Endothelial cell of umbilical vein (primary cell): ENCODE data around the gene SOHLH2. TPM values are rescaled to one million over a fixed set of nuclear protein-coding genes. Genes with fewer than 3 reads are reported as not detected.

Experiments used
- BruUV-seq: library from RNA; stranded (reverse); fragments of 400-500 nt; replicated peaks from 2 replicates; lab custom pipeline; 2021; lab: Mats Ljungman, UMichigan
- CTCF ChIA-PET: fragments of 300-600, 350-600 bp; sonication (Branson Sonifier 250); formaldehyde crosslinking; loops from one replicate; lab custom pipeline; 2021; ENCODE audit warnings: antibody characterized with exemption, inconsistent platforms; lab: Charles Lee
- POLR2A ChIA-PET: fragments of 300-600, 350-600 bp; sonication (Branson Sonifier 250); formaldehyde crosslinking; loops from one replicate; lab custom pipeline; 2021; ENCODE audit warnings: antibody characterized with exemption, inconsistent platforms; lab: Charles Lee
- DNase-seq: peaks from one replicate; pipeline ENCODE4 v3.0.0-alpha.2; 2011; ENCODE audit warnings: low read depth, low spot score
- FAIRE-seq: peaks from 2 replicates; lab custom pipeline; 2011; peaks lifted over from hg19 to GRCh38; lab: Jason Lieb, UNC
- H2AFZ ChIP-seq: 2 replicates; pipeline ENCODE4 v1.6.0; 2012; ENCODE audit warnings: low read depth, low read length, control low read depth, inconsistent platforms
- H3K27ac ChIP-seq: 2 replicates; pipeline ENCODE4 v1.5.1; 2011; ENCODE audit warnings: low read depth, mild to moderate bottlenecking, control low read depth, low read length, moderate library complexity; ENCODE audit not compliant: insufficient read depth
- H3K27me3 ChIP-seq, 2 experiments: 2 replicates each; pipeline versions ENCODE4 v1.6.0 to v1.6.1; 2011; ENCODE audit warnings: low read length in 2 of 2, mixed read lengths in 1 of 2; ENCODE audit not compliant: control insufficient read depth in 2 of 2, insufficient read depth in 2 of 2
- H3K36me3 ChIP-seq, 2 experiments: 2 replicates in 1 of 2; 3 replicates in 1 of 2; pipeline ENCODE4 v1.5.1; 2011; ENCODE audit warnings: low read length in 2 of 2, mild to moderate bottlenecking in 1 of 2, moderate library complexity in 1 of 2; ENCODE audit not compliant: control insufficient read depth in 2 of 2, insufficient read depth in 2 of 2; ENCODE audit errors: extremely low read depth in 1 of 2
- H3K4me1 ChIP-seq: 3 replicates; pipeline ENCODE4 v1.5.1; 2011; ENCODE audit warnings: mild to moderate bottlenecking, low read length; ENCODE audit not compliant: control insufficient read depth, insufficient read depth; ENCODE audit errors: extremely low read depth
- H3K4me2 ChIP-seq: 2 replicates; pipeline ENCODE4 v1.6.1; 2011; ENCODE audit warnings: low read length, control low read depth, mixed read lengths; ENCODE audit not compliant: insufficient read depth
- H3K4me3 ChIP-seq, 3 experiments: fragments of 200-600 bp in 1 of 3; sonication (generic), shearing (Covaris generic) in 1 of 3; replicated peaks in 1 of 3; 2 replicates each; pipeline ENCODE4 v1.5.1; 2011 to 2016; ENCODE audit warnings: control low read depth in 3 of 3, low read length in 3 of 3, mild to moderate bottlenecking in 2 of 3, inconsistent platforms in 1 of 3, low read depth in 1 of 3, moderate library complexity in 1 of 3; ENCODE audit not compliant: insufficient read depth in 1 of 3
- H3K79me2 ChIP-seq: 2 replicates; pipeline ENCODE4 v1.6.0; 2012; ENCODE audit warnings: low read length, inconsistent platforms; ENCODE audit not compliant: control insufficient read depth, insufficient read depth
- H3K9ac ChIP-seq: replicated peaks from 2 replicates; pipeline ENCODE3; 2011; ENCODE audit warnings: low read length, control low read depth; ENCODE audit not compliant: insufficient read depth; ENCODE audit errors: extremely low read depth
- H3K9me1 ChIP-seq: replicated peaks from 3 replicates; pipeline ENCODE4 v1.6.0; 2011; ENCODE audit warnings: mild to moderate bottlenecking, low read length; ENCODE audit not compliant: control insufficient read depth, insufficient read depth; ENCODE audit errors: extremely low read depth
- H3K9me3 ChIP-seq: replicated peaks from 2 replicates; pipeline ENCODE4 v1.5.1; 2012; ENCODE audit warnings: low read length, inconsistent platforms; ENCODE audit not compliant: control insufficient read depth, insufficient read depth
- H4K20me1 ChIP-seq: replicated peaks from 2 replicates; pipeline ENCODE3; 2011; ENCODE audit warnings: mild to moderate bottlenecking, low read length; ENCODE audit not compliant: control insufficient read depth, insufficient read depth; ENCODE audit errors: extremely low read depth
- CTCF ChIP-seq, 2 donors: IDR thresholded peaks; 1 replicate in 1 of 2; 2 replicates in 1 of 2; pipeline ENCODE4 v1.5.1; 2011; ENCODE audit warnings: low read length in 2 of 2, mild to moderate bottlenecking in 2 of 2, moderate library complexity in 2 of 2, control low read depth in 1 of 2, inconsistent platforms in 1 of 2, low read depth in 1 of 2; ENCODE audit not compliant: insufficient read depth in 1 of 2; ENCODE audit errors: extremely low read depth in 1 of 2
- EZH2 ChIP-seq: IDR thresholded peaks from 2 replicates; pipeline ENCODE4 v1.6.1; 2012; ENCODE audit warnings: borderline replicate concordance, low read depth, mild to moderate bottlenecking, moderate library complexity, low read length, inconsistent platforms; ENCODE audit not compliant: severe bottlenecking
- FOS ChIP-seq: IDR thresholded peaks from 2 replicates; pipeline ENCODE4 v1.6.1; 2011; ENCODE audit warnings: mild to moderate bottlenecking, low read length, moderate library complexity, borderline replicate concordance; ENCODE audit not compliant: insufficient read depth
- GATA2 ChIP-seq: IDR thresholded peaks from 2 replicates; pipeline ENCODE4 v1.7.0; 2011; ENCODE audit warnings: low read depth, mild to moderate bottlenecking, moderate library complexity, mixed read lengths, low read length; ENCODE audit not compliant: insufficient read length, insufficient read depth
- JUN ChIP-seq: IDR thresholded peaks from 2 replicates; pipeline ENCODE4 v1.6.1; 2011; ENCODE audit warnings: borderline replicate concordance, low read depth; ENCODE audit not compliant: insufficient read length, insufficient read depth
- MAX ChIP-seq: IDR thresholded peaks from 2 replicates; pipeline ENCODE4 v1.6.1; 2011; ENCODE audit not compliant: insufficient read depth, insufficient read length
- MYC ChIP-seq: IDR thresholded peaks from one replicate; pipeline ENCODE4 v1.6.1; 2011; ENCODE audit warnings: mild to moderate bottlenecking, low read depth, low read length
- POLR2A ChIP-seq: IDR thresholded peaks from 2 replicates; pipeline ENCODE4 v1.6.1; 2012; ENCODE audit warnings: low read depth, mild to moderate bottlenecking, control low read depth, low read length
- POLR2AphosphoS5 ChIP-seq: IDR thresholded peaks from 2 replicates; pipeline ENCODE4 v1.6.1; 2012; ENCODE audit warnings: low read depth, mild to moderate bottlenecking, control low read depth, low read length, moderate library complexity; ENCODE audit not compliant: insufficient read depth
- dilution Hi-C: fragments of 300-500 bp; cut with MboI; formaldehyde crosslinking; loops from one replicate; pipeline ENCODE4 v1.15.0; 2019; ENCODE audit warnings: low sequenced_read_pairs; ENCODE audit not compliant: extremely low pct_ligation_motif_present
- intact Hi-C: fragments of 100-400 bp; cut with micrococcal nuclease; formaldehyde crosslinking; loops from one replicate; pipeline ENCODE4 v1.10.0; 2022
- polyA plus RNA-seq, 4 experiments: library from polyadenylated mRNA; depleted of rRNA in 3 of 4; stranded (reverse) in 3 of 4; unstranded in 1 of 4; fragments of >200 nt; gene quantifications; 2 replicates each; pipeline versions ENCODE4 v1.2.1 to v1.2.3, GENCODE V29; 2011 to 2012; ENCODE audit warnings: missing spikeins in 1 of 4
- total RNA-seq: library from RNA; stranded (reverse); gene quantifications from 2 replicates; pipeline ENCODE4 v1.2.3, GENCODE V29; 2021

Gene SOHLH2
- total and polyA plus RNA-seq, 2 donors (not counting 3 experiments of a cell fraction or from before 2014, with no cell fraction given): 0.11 to 0.55 TPM

- intact Hi-C loops (no loop called here), dilution Hi-C loops (no loop called here)
- H3K9ac ChIP-seq: no peak overlapping the region
- no TSS peak for BruUV-seq
- H3K27ac ChIP-seq: no peak overlapping the region
- POLR2A ChIA-PET: no interaction called here
- CTCF ChIA-PET: interaction anchor here (1.7 kb wide), 1 partner anchor 15 kb away, joined by 3 read pairs; no protein-coding TSS in a partner anchor
- DNase-seq: no peak
- H3K36me3 ChIP-seq: no peaks in the 10 kb centered on the region
- no peaks in the 10 kb centered on the region for H3K4me1 ChIP-seq
- H3K4me2 ChIP-seq: no peak overlapping the region
- H3K27me3 ChIP-seq: no peaks in the 10 kb centered on the region
- FAIRE-seq: no peak
- TF ChIP-seq CTCF (IDR thresholded peaks at IDR 0.05; ENCODE audit: extremely low read depth in 1 of 2, insufficient read depth in 1 of 2, low read depth in 1 of 2, low read length in 2 of 2) (no peak), MAX (no peak), GATA2 (no peak), JUN (no peak), POLR2A (no peak), MYC (no peak), FOS (no peak), POLR2AphosphoS5 (no peak), EZH2 (no peak)
- H3K9me1 ChIP-seq: no peaks in the 10 kb centered on the region
- H3K9me3 ChIP-seq: no peaks in the 10 kb centered on the region
- no peaks in the 10 kb centered on the region for H4K20me1 ChIP-seq
- no peaks in the 10 kb centered on the region for H3K79me2 ChIP-seq
- H3K4me3 ChIP-seq: no peak overlapping the region
- H2AFZ ChIP-seq: no peak overlapping the region
These were observed 51.1 kb downstream of the SOHLH2 start for GRCh38 chr13:36163286-36163685.
